HG02623 (cell line): ENCODE results near the gene KRTAP4-4.
"Not testable (repeated sequence)": the region's sequence is repeated elsewhere in the genome, so short reads cannot be mapped to it uniquely, and the experiment has no call there.

Source experiments
- ATAC-seq: cut with Tn5 transposase; IDR thresholded peaks from one replicate; pipeline ENCODE4 v1.9.1; 2021; ENCODE audit warnings: moderate library complexity; ENCODE audit not compliant: unreplicated experiment

The KRTAP4-4 gene

GRCh38 chr17:41160648-41161047, at the start of gene KRTAP4-4:
Gene KRTAP4-4 (minus strand): TSS chr17:41160748. CDS start chr17:41160691, 57 bp downstream.
- ATAC-seq, result no peak

GRCh38 chr17:41199421-41200078, 39.0 kb upstream of the KRTAP4-4 start:
- ATAC-seq, result no peak

GRCh38 chr17:41196068-41196467, 35.5 kb upstream of the KRTAP4-4 start:
- ATAC-seq, result no peak

- ATAC-seq, result no peak
Measured at GRCh38 chr17:41190328-41190727, 29.8 kb upstream of the KRTAP4-4 start.

- ATAC-seq, result not testable (repeated sequence)
Measured at GRCh38 chr17:41189837-41190318, 29.3 kb upstream of the KRTAP4-4 start, which contains the start of gene KRTAP9-1. Gene KRTAP9-1 (plus strand): TSS chr17:41189887. CDS start chr17:41189887, 0 bp downstream.

- no peak for ATAC-seq
Measured at GRCh38 chr17:41186872-41187271, 26.3 kb upstream of the KRTAP4-4 start.

- no peak for ATAC-seq
Measured at GRCh38 chr17:41185001-41185400, 24.5 kb upstream of the KRTAP4-4 start.

GRCh38 chr17:41184480-41184961, 24.0 kb upstream of the KRTAP4-4 start, which contains the start of gene KRTAP4-1:
Gene KRTAP4-1 (minus strand): TSS chr17:41184911. CDS start chr17:41184854, 57 bp downstream.
- ATAC-seq, result no peak

GRCh38 chr17:41178843-41179616, 18.5 kb upstream of the KRTAP4-4 start:
- no peak for ATAC-seq

GRCh38 chr17:41178341-41178740, 17.8 kb upstream of the KRTAP4-4 start:
- ATAC-seq, result no peak

- no peak for ATAC-seq
Measured at GRCh38 chr17:41177727-41178271, 17.3 kb upstream of the KRTAP4-4 start, which contains the start of gene KRTAP4-2. Gene KRTAP4-2 (minus strand): TSS chr17:41178221. CDS start chr17:41178164, 57 bp downstream.

- no peak for ATAC-seq
Measured at GRCh38 chr17:41176744-41177387, 16.3 kb upstream of the KRTAP4-4 start.

- ATAC-seq, result no peak
Measured at GRCh38 chr17:41171886-41172285, 11.3 kb upstream of the KRTAP4-4 start.

GRCh38 chr17:41168121-41168520, 7.6 kb upstream of the KRTAP4-4 start, which contains the start of gene KRTAP4-3:
Gene KRTAP4-3 (minus strand): TSS chr17:41168221. CDS start chr17:41168172, 49 bp downstream.
- no peak for ATAC-seq

GRCh38 chr17:41167561-41167960, 7.0 kb upstream of the KRTAP4-4 start:
- ATAC-seq, result no peak

GRCh38 chr17:41163828-41164227, 3.3 kb upstream of the KRTAP4-4 start:
- no peak for ATAC-seq

GRCh38 chr17:41160190-41160589, 358 bp downstream of the KRTAP4-4 start:
- not testable (repeated sequence) for ATAC-seq

- no peak for ATAC-seq
Measured at GRCh38 chr17:41153856-41154255, 6.7 kb downstream of the KRTAP4-4 start.

GRCh38 chr17:41151525-41151924, 9.0 kb downstream of the KRTAP4-4 start:
- no peak for ATAC-seq

GRCh38 chr17:41150026-41150425, 10.5 kb downstream of the KRTAP4-4 start:
- no peak for ATAC-seq

GRCh38 chr17:41149652-41149985, 10.9 kb downstream of the KRTAP4-4 start, which contains the start of gene KRTAP4-5:
Gene KRTAP4-5 (minus strand): TSS chr17:41149825. CDS start chr17:41149767, 58 bp downstream.
- ATAC-seq, result no peak
